GM12878 (cell line): ENCODE data around the gene WIPF1. TPM values are rescaled to one million over a fixed set of nuclear protein-coding genes. Genes with fewer than 3 reads are reported as not detected.

Experiments
- ATAC-seq: fragments of 200-7000 bp; cut with Tn5 transposase; 3 replicates; pipeline ENCODE4 v1.9.1; 2020; ENCODE audit warnings: mild to moderate bottlenecking, moderate library complexity
- BruUV-seq: library from RNA; stranded (reverse); fragments of 400-500 nt; replicated peaks from 2 replicates; lab custom pipeline; 2021; lab: Mats Ljungman, UMichigan
- CTCF ChIA-PET: fragments of 300-600 bp; sonication (Branson Sonifier 250); formaldehyde crosslinking; extraction: SDS; loops from one replicate; lab custom pipeline; 2021; ENCODE audit warnings: inconsistent platforms; lab: Yijun Ruan, JAX
- POLR2A ChIA-PET: fragments of 350-600 bp; formaldehyde crosslinking; extraction: SDS; loops from one replicate; lab custom pipeline; 2021; ENCODE audit warnings: inconsistent platforms; lab: Charles Lee
- RAD21 ChIA-PET: fragments of 300-600 bp; sonication (Branson Sonifier 250); formaldehyde crosslinking; loops from one replicate; lab custom pipeline; 2023; ENCODE audit warnings: antibody characterized with exemption; ENCODE audit not compliant: unreplicated experiment; lab: Charles Lee
- SMC1A ChIA-PET: fragments of 300-600 bp; sonication (Branson Sonifier 250); formaldehyde crosslinking; loops from one replicate; lab custom pipeline; 2023; ENCODE audit not compliant: unreplicated experiment, uncharacterized antibody; lab: Charles Lee
- DNase-seq: peaks from one replicate; pipeline ENCODE4 v3.0.0-alpha.2; 2011; ENCODE audit warnings: low read depth, low spot score
- FAIRE-seq: peaks from 3 replicates; lab custom pipeline; 2011; peaks lifted over from hg19 to GRCh38; lab: Jason Lieb, UNC
- H2AFZ ChIP-seq: 2 replicates; pipeline ENCODE4 v1.6.0; 2011; ENCODE audit warnings: low read depth, low read length, control low read depth; ENCODE audit not compliant: control insufficient read depth
- H3K27ac ChIP-seq: 2 replicates; pipeline ENCODE4 v1.5.1; 2011; ENCODE audit warnings: control low read depth; ENCODE audit not compliant: control insufficient read depth, insufficient read depth
- H3K27me3 ChIP-seq, 2 experiments: replicated peaks in 1 of 2; 2 replicates each; pipeline versions ENCODE4 v1.6.0 to v1.6.1; 2011; ENCODE audit warnings: low read length in 1 of 2; ENCODE audit not compliant: control insufficient read depth in 2 of 2, insufficient read depth in 2 of 2
- H3K36me3 ChIP-seq, 2 experiments: 2 replicates each; pipeline ENCODE4 v1.5.1; 2011; ENCODE audit warnings: low read length in 1 of 2; ENCODE audit not compliant: control insufficient read depth in 2 of 2, insufficient read depth in 2 of 2
- H3K4me1 ChIP-seq: 2 replicates; pipeline ENCODE4 v1.6.1; 2011; ENCODE audit warnings: mild to moderate bottlenecking, low read length, moderate library complexity, mixed read lengths; ENCODE audit not compliant: control insufficient read depth, insufficient read depth
- H3K4me2 ChIP-seq: 2 replicates; pipeline ENCODE4 v1.6.0; 2011; ENCODE audit warnings: control low read depth; ENCODE audit not compliant: control insufficient read depth, insufficient read depth
- H3K4me3 ChIP-seq: fragments of 200-600 bp; sonication (generic); 2 replicates; pipeline ENCODE4 v1.5.1; 2016
- H3K79me2 ChIP-seq: 2 replicates; pipeline ENCODE4 v1.6.0; 2011; ENCODE audit warnings: low read length; ENCODE audit not compliant: control insufficient read depth, insufficient read depth
- H3K9ac ChIP-seq: 2 replicates; pipeline ENCODE4 v1.8.0; 2011; ENCODE audit warnings: low read length, control low read depth, mixed read lengths; ENCODE audit not compliant: control insufficient read depth, insufficient read depth
- H3K9me3 ChIP-seq: replicated peaks from 3 replicates; pipeline ENCODE4 v1.5.1; 2011; ENCODE audit warnings: mild to moderate bottlenecking, low read length; ENCODE audit not compliant: control insufficient read depth, insufficient read depth
- H4K20me1 ChIP-seq: 2 replicates; pipeline ENCODE4 v1.6.0; 2011; ENCODE audit not compliant: control insufficient read depth, insufficient read depth
- BMI1 ChIP-seq: fragments of 450-650 bp; IDR thresholded peaks from 2 replicates; pipeline ENCODE4 v1.6.1; 2016; ENCODE audit warnings: mild to moderate bottlenecking, moderate library complexity, borderline replicate concordance
- BRCA1 ChIP-seq: IDR thresholded peaks from 2 replicates; pipeline ENCODE4 v1.6.1; 2011; ENCODE audit warnings: low read depth, low read length, improper control_type of control experiment
- CBFB ChIP-seq: IDR thresholded peaks from 2 replicates; pipeline ENCODE4 v1.6.1; 2016; ENCODE audit warnings: antibody characterized with exemption, low read depth
- CBX3 ChIP-seq: fragments of 200-600 bp; sonication (generic); IDR thresholded peaks from 2 replicates; pipeline ENCODE4 v1.6.1; 2016; ENCODE audit warnings: low read depth, borderline replicate concordance
- CHD2 ChIP-seq: IDR thresholded peaks from 2 replicates; pipeline ENCODE4 v1.6.1; 2011; ENCODE audit warnings: low read depth, low read length, improper control_type of control experiment, borderline replicate concordance
- NFXL1 ChIP-seq: fragments of 450-650 bp; IDR thresholded peaks from 2 replicates; pipeline ENCODE4 v1.6.1; 2017; ENCODE audit warnings: antibody characterized with exemption, mild to moderate bottlenecking, borderline replicate concordance
- SMAD1 ChIP-seq: fragments of 450-650 bp; IDR thresholded peaks from 2 replicates; pipeline ENCODE4 v1.6.1; 2018; ENCODE audit warnings: mild to moderate bottlenecking, low read depth; ENCODE audit not compliant: partially characterized antibody
- WRNIP1 ChIP-seq: IDR thresholded peaks from 2 replicates; pipeline ENCODE4 v1.6.1; 2011; ENCODE audit warnings: low read depth, low read length, improper control_type of control experiment, borderline replicate concordance
- YY1 ChIP-seq: IDR thresholded peaks from 2 replicates; pipeline ENCODE4 v1.6.1; 2011; ENCODE audit warnings: low read depth, mild to moderate bottlenecking, low read length
- WGBS: methylation state at CpG from one replicate; pipeline ENCODE4 v1.1.6; 2016; ENCODE audit warnings: low lambda C conversion rate; ENCODE audit not compliant: insufficient replicate concordance, insufficient coverage; ENCODE audit errors: missing lambda C conversion rate; 5-methylcytosine and 5-hydroxymethylcytosine counted together
- in situ Hi-C: fragments of 300-500 bp; cut with MboI; formaldehyde crosslinking; loops from 9 replicates; pipeline ENCODE4 v1.14.3; 2018; ENCODE audit warnings: mixed read lengths
- intact Hi-C: fragments of 100-400 bp; cut with micrococcal nuclease; formaldehyde crosslinking; loops from one replicate; pipeline ENCODE4 v1.14.2; 2022; ENCODE audit not compliant: unreplicated experiment
- polyA plus RNA-seq, 11 experiments: library from polyadenylated mRNA; depleted of rRNA in 4 of 11; unstranded in 6 of 11; stranded (reverse) in 5 of 11; fragments of >200 nt; fragmentation: Nextera tagmentation in 4 of 11; fragmentation: Illumina TruSeq in 1 of 11; extraction: Ambion mirVana in 4 of 11; extraction: Trizol in 1 of 11; gene quantifications; 1 replicate in 1 of 11; 2 replicates in 10 of 11; pipeline versions ENCODE4 v1.2.1 to v1.2.3, GENCODE V29; 2011 to 2016; ENCODE audit warnings: inconsistent platforms in 2 of 11, missing spikeins in 2 of 11, low read depth in 1 of 11
- total RNA-seq, 4 experiments: library from RNA; depleted of rRNA in 3 of 4; stranded (reverse); fragments of >200 nt in 3 of 4; fragmentation: Illumina TruSeq in 1 of 4; extraction: Trizol in 1 of 4; gene quantifications; 2 replicates each; pipeline versions ENCODE4 v1.2.1 to v1.2.3, GENCODE V29; 2013 to 2021
- TF ChIP-seq, protein P1 (sequence below): fragments of 450-650 bp; IDR thresholded peaks from 2 replicates; pipeline ENCODE4 v1.6.1; 2018; ENCODE audit warnings: borderline replicate concordance, mild to moderate bottlenecking; ENCODE audit not compliant: partially characterized antibody
- TF ChIP-seq, protein P2 (sequence below): fragments of 450-650 bp; IDR thresholded peaks from 2 replicates; pipeline ENCODE4 v1.6.1; 2017; ENCODE audit warnings: borderline replicate concordance

Gene WIPF1
- total and polyA plus RNA-seq, 10 of the 15 experiments (the other 5 are each of a cell fraction or from before 2014, with no cell fraction given), result 23.1 to 188 (median 68.9) TPM

DNA sequence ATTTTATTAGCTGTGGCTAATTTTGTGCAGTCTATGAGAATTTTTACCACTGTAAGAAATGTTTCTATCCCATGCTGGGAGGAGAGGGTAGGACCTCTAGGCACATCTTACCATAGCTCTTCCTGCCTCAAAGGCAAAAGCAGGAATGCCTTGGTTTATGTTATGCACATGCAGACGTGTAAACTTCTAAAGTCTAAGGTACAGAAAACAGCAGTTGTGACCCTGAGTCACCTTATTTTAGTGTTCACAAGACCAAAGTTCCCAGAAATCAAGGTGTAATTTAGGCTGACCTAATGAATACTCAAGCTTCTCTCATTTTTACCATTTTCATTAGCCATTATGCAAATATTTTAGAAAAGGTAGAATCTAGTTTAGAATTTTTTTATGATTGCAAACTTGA is 15.4 kb upstream of the WIPF1 start:
- no peaks in the 10 kb centered on the region for H3K9me3 ChIP-seq
- SMC1A ChIA-PET, result interaction anchor here (0.7 to 31.8 kb wide), 6 partner anchors 8 to 119 kb away, joined by 3 to 537 read pairs (median 231); partner anchors contain the start of gene WIPF1
- no peak for TF ChIP-seq CBFB
- no peak for TF ChIP-seq NFXL1
- TF ChIP-seq, protein P1, sequence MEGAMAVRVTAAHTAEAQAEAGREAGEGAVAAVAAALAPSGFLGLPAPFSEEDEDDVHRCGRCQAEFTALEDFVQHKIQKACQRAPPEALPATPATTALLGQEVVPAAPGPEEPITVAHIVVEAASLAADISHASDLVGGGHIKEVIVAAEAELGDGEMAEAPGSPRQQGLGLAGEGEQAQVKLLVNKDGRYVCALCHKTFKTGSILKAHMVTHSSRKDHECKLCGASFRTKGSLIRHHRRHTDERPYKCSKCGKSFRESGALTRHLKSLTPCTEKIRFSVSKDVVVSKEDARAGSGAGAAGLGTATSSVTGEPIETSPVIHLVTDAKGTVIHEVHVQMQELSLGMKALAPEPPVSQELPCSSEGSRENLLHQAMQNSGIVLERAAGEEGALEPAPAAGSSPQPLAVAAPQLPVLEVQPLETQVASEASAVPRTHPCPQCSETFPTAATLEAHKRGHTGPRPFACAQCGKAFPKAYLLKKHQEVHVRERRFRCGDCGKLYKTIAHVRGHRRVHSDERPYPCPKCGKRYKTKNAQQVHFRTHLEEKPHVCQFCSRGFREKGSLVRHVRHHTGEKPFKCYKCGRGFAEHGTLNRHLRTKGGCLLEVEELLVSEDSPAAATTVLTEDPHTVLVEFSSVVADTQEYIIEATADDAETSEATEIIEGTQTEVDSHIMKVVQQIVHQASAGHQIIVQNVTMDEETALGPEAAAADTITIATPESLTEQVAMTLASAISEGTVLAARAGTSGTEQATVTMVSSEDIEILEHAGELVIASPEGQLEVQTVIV, result no peak
- TF ChIP-seq YY1, result no peak
- TF ChIP-seq BMI1, result no peak
- no peak for TF ChIP-seq BRCA1
- TF ChIP-seq, protein P2, sequence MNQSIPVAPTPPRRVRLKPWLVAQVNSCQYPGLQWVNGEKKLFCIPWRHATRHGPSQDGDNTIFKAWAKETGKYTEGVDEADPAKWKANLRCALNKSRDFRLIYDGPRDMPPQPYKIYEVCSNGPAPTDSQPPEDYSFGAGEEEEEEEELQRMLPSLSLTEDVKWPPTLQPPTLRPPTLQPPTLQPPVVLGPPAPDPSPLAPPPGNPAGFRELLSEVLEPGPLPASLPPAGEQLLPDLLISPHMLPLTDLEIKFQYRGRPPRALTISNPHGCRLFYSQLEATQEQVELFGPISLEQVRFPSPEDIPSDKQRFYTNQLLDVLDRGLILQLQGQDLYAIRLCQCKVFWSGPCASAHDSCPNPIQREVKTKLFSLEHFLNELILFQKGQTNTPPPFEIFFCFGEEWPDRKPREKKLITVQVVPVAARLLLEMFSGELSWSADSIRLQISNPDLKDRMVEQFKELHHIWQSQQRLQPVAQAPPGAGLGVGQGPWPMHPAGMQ, result no peak
- TF ChIP-seq CHD2, result no peak
- TF ChIP-seq CBX3, result no peak
- TF ChIP-seq WRNIP1, result no peak
- TF ChIP-seq SMAD1, result no peak
- in situ Hi-C loops, result no loop called here
- peaks cover 0 to 5% of the 10 kb centered on the region in 2 experiments; a peak in 1 of 4 replicates for H3K36me3 ChIP-seq
- ATAC-seq (no peak), FAIRE-seq (no peak), DNase-seq (no peak)
- H4K20me1 ChIP-seq, result no peaks in the 10 kb centered on the region
- RAD21 ChIA-PET, result interaction anchor here (1.0 to 16.5 kb wide), 5 partner anchors 10 to 74 kb away, joined by 5 to 292 read pairs (median 6); partner anchors contain the start of gene WIPF1
- no peak overlapping the region for H2AFZ ChIP-seq
- H3K27ac ChIP-seq, result peak overlapping the region; percentile 8; the same call in 1 of the 2 replicates
- no peak overlapping the region for H3K9ac ChIP-seq
- POLR2A ChIA-PET, result interaction anchor here (1.1 to 10.9 kb wide), 7 partner anchors 11 to 69 kb away, joined by 3 to 246 read pairs (median 5); partner anchors contain the start of gene WIPF1
- CTCF ChIA-PET, result interaction anchor here (1.0 to 31.2 kb wide), 9 partner anchors 8 to 152 kb away, joined by 3 to 534 read pairs (median 7); partner anchors contain the start of gene WIPF1
- H3K4me1 ChIP-seq, result peaks cover 69% of the 10 kb centered on the region
- BruUV-seq, result no TSS peak
- no peak overlapping the region for H3K4me3 ChIP-seq
- WGBS, result 53% methylated on average over 1 of the region's 1 CpG
- H3K27me3 ChIP-seq, result no peaks in the 10 kb centered on the region
- no peak overlapping the region for H3K4me2 ChIP-seq
- intact Hi-C loops, result no loop called here
- peaks cover 16% of the 10 kb centered on the region for H3K79me2 ChIP-seq
